Cardiac muscle cell (in vitro differentiated cells and primary cell): ENCODE results near the gene RACGAP1. TPM values are rescaled to one million over a fixed set of nuclear protein-coding genes. Genes with fewer than 3 reads are reported as not detected.

Experiments used
- DNase-seq, 2 donors: peaks; one replicate each; pipeline versions ENCODE4 v3.0.0 to v3.0.0-alpha.2; 2010 to 2017; ENCODE audit warnings: low read depth in 1 of 2, low spot score in 1 of 2
- H3K27ac ChIP-seq: fragments of 200-600 bp; sonication (generic); 2 replicates; pipeline ENCODE4 v1.5.1; 2016
- H3K27me3 ChIP-seq: fragments of 200-600 bp; sonication (generic); 2 replicates; pipeline ENCODE4 v1.6.0; 2016; ENCODE audit warnings: control low read depth
- H3K36me3 ChIP-seq: fragments of 200-600 bp; sonication (generic); 2 replicates; pipeline ENCODE4 v1.5.1; 2016; ENCODE audit warnings: control low read depth
- H3K4me1 ChIP-seq: fragments of 200-600 bp; sonication (generic); 2 replicates; pipeline ENCODE4 v1.8.1; 2017; ENCODE audit warnings: low read depth, mild to moderate bottlenecking, mixed run types
- H3K4me3 ChIP-seq: fragments of 200-600 bp; sonication (generic); 2 replicates; pipeline ENCODE4 v1.5.1; 2016; ENCODE audit warnings: mild to moderate bottlenecking
- H3K9me3 ChIP-seq: fragments of 200-600 bp; sonication (generic); 2 replicates; pipeline ENCODE4 v1.5.1; 2017; ENCODE audit warnings: low read depth, mild to moderate bottlenecking, control low read depth
- CTCF ChIP-seq: IDR thresholded peaks from 2 replicates; pipeline ENCODE4 v1.5.1; 2012; ENCODE audit warnings: low read depth, mild to moderate bottlenecking, low read length
- polyA plus RNA-seq: library from polyadenylated mRNA; unstranded; fragments of >200 nt; fragmentation: Nextera tagmentation; extraction: Ambion mirVana; gene quantifications from 2 replicates; pipeline ENCODE4 v1.2.1, GENCODE V29; 2016
- total RNA-seq: library from RNA; depleted of rRNA; stranded (reverse); fragments of >200 nt; gene quantifications from 2 replicates; pipeline ENCODE4 v1.2.3, GENCODE V29; 2016

RACGAP1 gene
- total and polyA plus RNA-seq, 2 experiments from 2014 or later = 13.4 to 63.9 TPM

GRCh38 chr12:50024227-50024626 is 1.1 kb downstream of the RACGAP1 start:
- H3K27ac ChIP-seq = no peak overlapping the region
- DNase-seq = no peak
- H3K4me1 ChIP-seq = peaks cover 5% of the 10 kb centered on the region
- H3K4me3 ChIP-seq = peak overlapping the region; percentile 77
- no peaks in the 10 kb centered on the region for H3K27me3 ChIP-seq
- no peak for TF ChIP-seq CTCF
- H3K9me3 ChIP-seq = no peaks in the 10 kb centered on the region
- H3K36me3 ChIP-seq = no peaks in the 10 kb centered on the region

- DNase-seq = no peak
- no peak for TF ChIP-seq CTCF
- Histone ChIP-seq H3K27ac (no peak overlapping the region), H3K4me1 (peaks cover 18% of the 10 kb centered on the region), H3K27me3 (no peaks in the 10 kb centered on the region), H3K36me3 (no peaks in the 10 kb centered on the region), H3K9me3 (no peaks in the 10 kb centered on the region), H3K4me3 (no peak overlapping the region)
Measured at GRCh38 chr12:50022903-50023302, 2.4 kb downstream of the RACGAP1 start.

- Histone ChIP-seq H3K9me3 (no peaks in the 10 kb centered on the region), H3K27me3 (no peaks in the 10 kb centered on the region), H3K36me3 (no peaks in the 10 kb centered on the region), H3K4me3 (no peak overlapping the region), H3K4me1 (peaks cover 27% of the 10 kb centered on the region), H3K27ac (no peak overlapping the region)
- no peak for DNase-seq
- no peak for TF ChIP-seq CTCF
Measured at GRCh38 chr12:50021031-50021430, 4.3 kb downstream of the RACGAP1 start.

- no peak overlapping the region for H3K27ac ChIP-seq
- no peak for TF ChIP-seq CTCF
- peaks cover 27% of the 10 kb centered on the region for H3K4me1 ChIP-seq
- H3K27me3 ChIP-seq = no peaks in the 10 kb centered on the region
- no peak for DNase-seq
- H3K4me3 ChIP-seq = no peak overlapping the region
- H3K36me3 ChIP-seq = no peaks in the 10 kb centered on the region
- H3K9me3 ChIP-seq = no peaks in the 10 kb centered on the region
Measured at GRCh38 chr12:50019524-50019923, 5.8 kb downstream of the RACGAP1 start.

GRCh38 chr12:50018968-50019367 is 6.3 kb downstream of the RACGAP1 start:
- Histone ChIP-seq H3K36me3 (no peaks in the 10 kb centered on the region), H3K9me3 (no peaks in the 10 kb centered on the region), H3K4me1 (peaks cover 27% of the 10 kb centered on the region), H3K27me3 (no peaks in the 10 kb centered on the region), H3K27ac (no peak overlapping the region), H3K4me3 (no peak overlapping the region)
- DNase-seq = peak in 1 of 2 donors; percentile 73
- no peak for TF ChIP-seq CTCF

GRCh38 chr12:50018154-50018553 is 7.1 kb downstream of the RACGAP1 start:
- Histone ChIP-seq H3K4me1 (peaks cover 27% of the 10 kb centered on the region), H3K4me3 (no peak overlapping the region), H3K9me3 (no peaks in the 10 kb centered on the region), H3K36me3 (no peaks in the 10 kb centered on the region), H3K27ac (no peak overlapping the region), H3K27me3 (no peaks in the 10 kb centered on the region)
- TF ChIP-seq CTCF = no peak
- peak in 1 of 2 donors; percentile 33 for DNase-seq
